Stimulated activated CD4-positive, alpha-beta T cell treated with anti-CD3 and anti-CD28 coated beads, Interleukin-12 subunit alpha, Interleukin-12 subunit beta, amount 100 ng/mL, for 24 hours (primary cell): ENCODE measurements around the gene RTL5.

ENCODE experiments used
- DNase-seq, 2 experiments: peaks; one replicate each; pipeline ENCODE4 v3.0.0-alpha.2; 2020; ENCODE audit warnings: low read depth in 2 of 2

Gene RTL5

GRCh38 chrX:72078411-72078810 is 53.3 kb downstream of the RTL5 start:
- DNase-seq: no peak
